A204.1 (cell line): ENCODE results near the gene MEOX2.

Experiments used
- FAIRE-seq: peaks from 2 replicates; lab custom pipeline; 2012; peaks lifted over from hg19 to GRCh38; lab: Jason Lieb, UNC

Gene MEOX2

GRCh38 chr7:15610503-15610902 is 76.0 kb downstream of the MEOX2 start:
- no peak for FAIRE-seq

- peak; percentile 53 for FAIRE-seq
These were observed 77.2 kb downstream of the MEOX2 start for GRCh38 chr7:15609287-15609686.

GRCh38 chr7:15607529-15608210 is 78.8 kb downstream of the MEOX2 start:
- FAIRE-seq: no peak

- no peak for FAIRE-seq
These were observed 79.9 kb downstream of the MEOX2 start for GRCh38 chr7:15606561-15606960.

GRCh38 chr7:15604166-15604565 is 82.3 kb downstream of the MEOX2 start:
- FAIRE-seq: no peak

GRCh38 chr7:15603124-15603523 is 83.4 kb downstream of the MEOX2 start:
- FAIRE-seq: peak; percentile 44

- FAIRE-seq: no peak
These were observed 84.2 kb downstream of the MEOX2 start for GRCh38 chr7:15602236-15602635.

GRCh38 chr7:15601175-15601574 is 85.3 kb downstream of the MEOX2 start:
- no peak for FAIRE-seq

GRCh38 chr7:15600298-15600697 is 86.2 kb downstream of the MEOX2 start:
- no peak for FAIRE-seq

GRCh38 chr7:15594461-15594860 is 92.0 kb downstream of the MEOX2 start:
- FAIRE-seq: no peak

GRCh38 chr7:15593382-15593781 is 93.1 kb downstream of the MEOX2 start:
- FAIRE-seq: no peak

GRCh38 chr7:15586266-15586665 is 100.2 kb downstream of the MEOX2 start:
- FAIRE-seq: no peak

GRCh38 chr7:15584575-15584974 is 101.9 kb downstream of the MEOX2 start:
- FAIRE-seq: no peak

- peak; percentile 35 for FAIRE-seq
These were observed 103.7 kb downstream of the MEOX2 start for GRCh38 chr7:15582773-15583172.

- no peak for FAIRE-seq
These were observed 105.0 kb downstream of the MEOX2 start for GRCh38 chr7:15581352-15581951.

- peak; percentile 11 for FAIRE-seq
These were observed 105.7 kb downstream of the MEOX2 start for GRCh38 chr7:15580604-15581351.

GRCh38 chr7:15577600-15577999 is 108.9 kb downstream of the MEOX2 start:
- FAIRE-seq: peak; percentile 79

GRCh38 chr7:15571301-15571878 is 115.1 kb downstream of the MEOX2 start:
- FAIRE-seq: no peak

- FAIRE-seq: no peak
These were observed 118.8 kb downstream of the MEOX2 start for GRCh38 chr7:15567652-15568051.

GRCh38 chr7:15567036-15567435 is 119.4 kb downstream of the MEOX2 start:
- FAIRE-seq: peak; percentile 90

- no peak for FAIRE-seq
These were observed 120.0 kb downstream of the MEOX2 start for GRCh38 chr7:15566476-15566875.

GRCh38 chr7:15561835-15562234 is 124.6 kb downstream of the MEOX2 start, which contains the start of gene AGMO:
AGMO (minus strand) TSS chr7:15562015.
- no peak for FAIRE-seq
